OCI-LY7 (cell line): ENCODE data around the gene CAPN8. TPM values are rescaled to one million over a fixed set of nuclear protein-coding genes. Genes with fewer than 3 reads are reported as not detected.

ENCODE experiments used
- BruUV-seq: library from RNA; stranded (reverse); fragments of 400-500 nt; replicated peaks from 2 replicates; lab custom pipeline; 2021; lab: Mats Ljungman, UMichigan
- CTCF ChIA-PET: fragments of 300-600 bp; sonication (Branson Sonifier 250); formaldehyde crosslinking; loops from one replicate; lab custom pipeline; 2022; ENCODE audit warnings: antibody characterized with exemption; ENCODE audit not compliant: unreplicated experiment; lab: Charles Lee
- POLR2A ChIA-PET: fragments of 300-600 bp; sonication (Branson Sonifier 250); formaldehyde crosslinking; loops from one replicate; lab custom pipeline; 2022; ENCODE audit warnings: antibody characterized with exemption; lab: Charles Lee
- DNase-seq: peaks from one replicate; pipeline ENCODE4 v3.0.0-alpha.2; 2015; ENCODE audit warnings: low spot score
- H2AFZ ChIP-seq: fragments of 200-600 bp; sonication (generic), shearing (Covaris generic); 2 replicates; pipeline ENCODE4 v1.6.1; 2014; ENCODE audit warnings: mild to moderate bottlenecking, antibody characterized with exemption, low read length, moderate library complexity
- H3K27ac ChIP-seq: fragments of 200-600 bp; sonication (generic); 2 replicates; pipeline ENCODE4 v1.5.1; 2014; ENCODE audit warnings: mixed run types, low read depth, mild to moderate bottlenecking, moderate library complexity, low read length, inconsistent platforms; ENCODE audit not compliant: poor library complexity, severe bottlenecking
- H3K36me3 ChIP-seq: fragments of 200-600 bp; sonication (generic); 2 replicates; pipeline ENCODE4 v1.6.1; 2014; ENCODE audit warnings: mild to moderate bottlenecking, antibody characterized with exemption, low read length, moderate library complexity, mixed read lengths; ENCODE audit not compliant: insufficient read depth
- H3K4me1 ChIP-seq: fragments of 200-600 bp; sonication (generic); 2 replicates; pipeline ENCODE4 v1.5.1; 2014; ENCODE audit warnings: mild to moderate bottlenecking, low read length; ENCODE audit not compliant: insufficient read depth, poor library complexity, severe bottlenecking
- H3K4me2 ChIP-seq: fragments of 200-600 bp; sonication (generic); 2 replicates; pipeline ENCODE4 v1.6.1; 2014; ENCODE audit warnings: mild to moderate bottlenecking, low read length
- H3K4me3 ChIP-seq: fragments of 200-600 bp; sonication (generic); 2 replicates; pipeline ENCODE4 v1.5.1; 2014; ENCODE audit warnings: mild to moderate bottlenecking, low read depth, low read length; ENCODE audit not compliant: poor library complexity, severe bottlenecking
- H3K79me2 ChIP-seq: fragments of 200-600 bp; sonication (generic); 2 replicates; pipeline ENCODE4 v1.6.1; 2016; ENCODE audit warnings: low read depth, mild to moderate bottlenecking, low read length, moderate library complexity, mixed read lengths; ENCODE audit not compliant: insufficient read depth
- H3K9me2 ChIP-seq: fragments of 200-600 bp; sonication (generic); 2 replicates; pipeline ENCODE4 v1.6.1; 2016; ENCODE audit warnings: mild to moderate bottlenecking, low read length, mixed read lengths; ENCODE audit not compliant: insufficient read depth
- H3K9me3 ChIP-seq: fragments of 200-600 bp; sonication (generic); 2 replicates; pipeline ENCODE4 v1.6.1; 2014; ENCODE audit warnings: mild to moderate bottlenecking, mixed run types, low read length, mixed read lengths
- H4K20me1 ChIP-seq: fragments of 200-600 bp; sonication (generic); 2 replicates; pipeline ENCODE4 v1.6.1; 2014; ENCODE audit warnings: mild to moderate bottlenecking, antibody characterized with exemption, low read length, moderate library complexity, mixed read lengths; ENCODE audit not compliant: insufficient read depth
- CTCF ChIP-seq: fragments of 200-600 bp; sonication (generic); conservative IDR thresholded peaks from 2 replicates; pipeline ENCODE4 v1.5.1; 2014; ENCODE audit warnings: mild to moderate bottlenecking, antibody characterized with exemption, low read length, moderate library complexity, mixed read lengths
- EZH2phosphoT487 ChIP-seq: fragments of 200-600 bp; sonication (generic); IDR thresholded peaks from 2 replicates; pipeline ENCODE4 v1.6.1; 2018; ENCODE audit warnings: low read depth, borderline replicate concordance, mild to moderate bottlenecking, mixed run types, antibody characterized with exemption, low read length, moderate library complexity, mixed read lengths
- intact Hi-C: fragments of 100-400 bp; cut with micrococcal nuclease; formaldehyde crosslinking; loops from one replicate; pipeline ENCODE4 v1.10.0; 2022; ENCODE audit not compliant: unreplicated experiment
- total RNA-seq, 2 experiments: library from RNA; depleted of rRNA in 1 of 2; stranded (reverse); fragments of >200 nt in 1 of 2; shearing (Covaris generic) in 1 of 2; gene quantifications; 2 replicates each; pipeline ENCODE4 v1.2.3, GENCODE V29; 2014 to 2022

CAPN8 gene
- total RNA-seq, 2 experiments from 2014 or later: not detected

DNA sequence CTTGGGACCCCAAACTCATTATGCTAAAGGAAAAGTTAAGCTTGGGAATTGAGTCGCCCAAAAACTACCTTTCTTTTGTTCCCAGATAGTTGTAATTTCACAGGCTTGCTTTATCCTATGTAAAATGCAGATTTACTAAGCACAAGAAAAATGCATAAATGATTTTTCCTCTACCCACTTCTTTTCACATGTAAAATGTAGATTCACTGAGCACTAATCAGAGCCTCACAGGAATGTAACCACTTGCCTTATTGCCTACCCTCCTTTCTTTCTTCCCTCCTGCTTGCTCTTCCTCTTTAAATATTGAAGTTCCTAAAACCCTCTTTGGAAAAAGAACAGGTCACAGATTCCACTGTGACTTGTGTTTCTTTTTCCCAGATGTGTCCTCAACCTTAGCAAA is 18.3 kb downstream of the CAPN8 start:
- Histone ChIP-seq H2AFZ (no peak overlapping the region), H3K4me3 (no peak overlapping the region), H3K27ac (no peak overlapping the region), H3K4me1 (no peaks in the 10 kb centered on the region), H3K79me2 (no peaks in the 10 kb centered on the region), H3K4me2 (no peak overlapping the region), H3K36me3 (no peaks in the 10 kb centered on the region), H3K9me3 (no peaks in the 10 kb centered on the region), H3K9me2 (no peaks in the 10 kb centered on the region), H4K20me1 (no peaks in the 10 kb centered on the region)
- TF ChIP-seq EZH2phosphoT487 (no peak), CTCF (no peak)
- intact Hi-C loops: no loop called here
- no TSS peak for BruUV-seq
- ChIA-PET POLR2A (no interaction called here), CTCF (interaction anchor here (0.5 kb wide), 1 partner anchor 210 kb away, joined by 3 read pairs; no protein-coding TSS in a partner anchor)
- no peak for DNase-seq

DNA sequence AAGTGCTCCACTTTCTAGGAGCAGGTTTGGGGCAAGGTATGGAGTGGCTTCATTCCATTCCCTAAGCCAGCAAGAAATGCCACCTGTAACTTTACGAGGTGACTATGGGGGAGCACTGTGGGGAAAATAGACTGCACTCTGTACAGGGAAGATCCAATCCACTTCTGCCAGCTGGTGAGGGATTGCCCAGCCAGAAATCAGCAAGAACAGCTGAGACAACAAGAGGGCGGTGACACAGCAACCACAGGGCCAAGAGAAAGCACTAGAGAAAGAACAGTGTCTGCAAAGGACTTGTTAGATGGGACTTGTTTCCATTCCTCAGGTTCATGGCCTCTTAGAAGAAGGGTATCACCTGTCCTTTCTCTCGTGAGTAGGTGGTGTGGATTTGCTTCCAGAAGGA is 19.6 kb downstream of the CAPN8 start:
- intact Hi-C loops: no loop called here
- no peak for DNase-seq
- Histone ChIP-seq H3K4me2 (no peak overlapping the region), H3K4me3 (no peak overlapping the region), H3K9me2 (no peaks in the 10 kb centered on the region), H3K9me3 (no peaks in the 10 kb centered on the region), H3K27ac (no peak overlapping the region), H3K36me3 (no peaks in the 10 kb centered on the region), H4K20me1 (no peaks in the 10 kb centered on the region), H3K79me2 (no peaks in the 10 kb centered on the region), H2AFZ (no peak overlapping the region), H3K4me1 (no peaks in the 10 kb centered on the region)
- ChIA-PET CTCF (no interaction called here), POLR2A (no interaction called here)
- no TSS peak for BruUV-seq
- TF ChIP-seq EZH2phosphoT487: no peak
- no peak for TF ChIP-seq CTCF

DNA sequence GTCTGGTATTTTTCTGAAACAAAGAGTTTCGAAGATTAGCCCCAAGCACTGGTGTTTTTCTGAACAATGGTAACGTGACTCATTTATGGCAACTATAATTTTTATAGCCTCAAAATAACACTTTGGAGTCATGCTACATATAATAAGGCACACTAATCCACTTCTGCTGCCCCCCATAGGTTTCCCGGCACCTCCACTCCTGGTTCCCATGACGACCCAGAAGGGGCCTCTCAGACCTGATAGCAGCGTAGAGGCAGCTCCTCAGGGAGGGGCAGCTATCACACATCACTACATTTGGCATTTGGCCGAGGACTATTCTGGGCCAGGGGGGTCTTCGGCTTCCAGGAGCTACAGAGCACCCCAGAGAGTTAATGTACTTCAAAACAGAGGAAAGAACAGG is 23.3 kb downstream of the CAPN8 start:
- no peaks in the 10 kb centered on the region for H3K9me2 ChIP-seq
- no peak overlapping the region for H3K27ac ChIP-seq
- no peak overlapping the region for H3K4me2 ChIP-seq
- H3K4me3 ChIP-seq: no peak overlapping the region
- H3K36me3 ChIP-seq: no peaks in the 10 kb centered on the region
- intact Hi-C loops: no loop called here
- POLR2A ChIA-PET: no interaction called here
- no peaks in the 10 kb centered on the region for H3K79me2 ChIP-seq
- no peaks in the 10 kb centered on the region for H3K9me3 ChIP-seq
- no TSS peak for BruUV-seq
- no peaks in the 10 kb centered on the region for H3K4me1 ChIP-seq
- no peak for TF ChIP-seq EZH2phosphoT487
- no peak for TF ChIP-seq CTCF
- H4K20me1 ChIP-seq: no peaks in the 10 kb centered on the region
- H2AFZ ChIP-seq: no peak overlapping the region
- CTCF ChIA-PET: no interaction called here
- DNase-seq: no peak
